ENCODE data around the gene COPZ1. TPM values are rescaled to one million over a fixed set of nuclear protein-coding genes. Genes with fewer than 3 reads are reported as not detected.

COPZ1 gene
- total and polyA plus RNA-seq, 9 of the 15 experiments (the other 6 are each of a cell fraction or from before 2014, with no cell fraction given): 137 to 487 (median 233) TPM

- Histone ChIP-seq H2AFZ (ENCODE audit: low read depth, low read length) (peak overlapping the region; percentile 55; the same call in 1 of the 2 replicates), H3K4me1 (replicated peaks in 1 of 2; ENCODE audit: control insufficient read depth in 2 of 2, insufficient read depth in 2 of 2, low read length in 2 of 2) (peaks cover 43 to 49% of the 10 kb centered on the region in 2 experiments)
- CTCF ChIA-PET (ENCODE audit: low intra/inter-chr PET ratio): no interaction called here
- TF ChIP-seq FIP1L1 (IDR thresholded peaks at IDR 0.05; ENCODE audit: low read depth, low read length, poor library complexity, severe bottlenecking): no peak
- TF ChIP-seq ARNT (IDR thresholded peaks at IDR 0.05): no peak
- TF ChIP-seq ZNF395 (CRISPR knock-in tag; IDR thresholded peaks at IDR 0.05): no peak
- TF ChIP-seq MTA1 (IDR thresholded peaks at IDR 0.05; ENCODE audit: borderline replicate concordance): peak; percentile 44; the same call in 1 of the 2 replicates
- TF ChIP-seq YY1 (IDR thresholded peaks at IDR 0.05; ENCODE audit: borderline replicate concordance in 1 of 3, control insufficient read depth in 1 of 3, extremely low read depth in 1 of 3, insufficient read depth in 3 of 3, insufficient read length in 1 of 3, insufficient replicate concordance in 2 of 3, low read depth in 1 of 3, low read length in 2 of 3): peak in 1 of 3 experiments; percentile 11
- TF ChIP-seq, protein P1, sequence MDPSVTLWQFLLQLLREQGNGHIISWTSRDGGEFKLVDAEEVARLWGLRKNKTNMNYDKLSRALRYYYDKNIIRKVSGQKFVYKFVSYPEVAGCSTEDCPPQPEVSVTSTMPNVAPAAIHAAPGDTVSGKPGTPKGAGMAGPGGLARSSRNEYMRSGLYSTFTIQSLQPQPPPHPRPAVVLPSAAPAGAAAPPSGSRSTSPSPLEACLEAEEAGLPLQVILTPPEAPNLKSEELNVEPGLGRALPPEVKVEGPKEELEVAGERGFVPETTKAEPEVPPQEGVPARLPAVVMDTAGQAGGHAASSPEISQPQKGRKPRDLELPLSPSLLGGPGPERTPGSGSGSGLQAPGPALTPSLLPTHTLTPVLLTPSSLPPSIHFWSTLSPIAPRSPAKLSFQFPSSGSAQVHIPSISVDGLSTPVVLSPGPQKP (CRISPR knock-in tag; IDR thresholded peaks at IDR 0.05): no peak
- TF ChIP-seq ELF2 (CRISPR knock-in tag; IDR thresholded peaks at IDR 0.05): no peak
- no peak for TF ChIP-seq KLF10 (CRISPR knock-in tag; IDR thresholded peaks at IDR 0.05)
- TF ChIP-seq POU5F1 (IDR thresholded peaks at IDR 0.05; ENCODE audit: borderline replicate concordance, low read depth, low read length, partially characterized antibody): no peak
- no peak for TF ChIP-seq THRA (IDR thresholded peaks at IDR 0.05)
- TF ChIP-seq CEBPG (CRISPR knock-in tag; IDR thresholded peaks at IDR 0.05): peak; percentile 69
- peak; percentile 35 to 69; a peak in 3 of 4 replicates for TF ChIP-seq CEBPG (tag; conservative IDR thresholded peaks at IDR 0.05 in 1 of 2, IDR thresholded peaks at IDR 0.05 in 1 of 2)
- 0 out of 2 replicates have a peak, but pooled peaks have one; percentile 19 for TF ChIP-seq CHD2 (IDR thresholded peaks at IDR 0.05; ENCODE audit: low read depth, low read length)
- TF ChIP-seq NFRKB (IDR thresholded peaks at IDR 0.05; ENCODE audit: low read depth): no peak; the same call in 1 of the 2 replicates
- TF ChIP-seq, protein P2, sequence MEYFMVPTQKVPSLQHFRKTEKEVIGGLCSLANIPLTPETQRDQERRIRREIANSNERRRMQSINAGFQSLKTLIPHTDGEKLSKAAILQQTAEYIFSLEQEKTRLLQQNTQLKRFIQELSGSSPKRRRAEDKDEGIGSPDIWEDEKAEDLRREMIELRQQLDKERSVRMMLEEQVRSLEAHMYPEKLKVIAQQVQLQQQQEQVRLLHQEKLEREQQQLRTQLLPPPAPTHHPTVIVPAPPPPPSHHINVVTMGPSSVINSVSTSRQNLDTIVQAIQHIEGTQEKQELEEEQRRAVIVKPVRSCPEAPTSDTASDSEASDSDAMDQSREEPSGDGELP (CRISPR knock-in tag; IDR thresholded peaks at IDR 0.05; ENCODE audit: borderline replicate concordance): peak; percentile 76
Observed at GRCh38 chr12:54306925-54307741, 17.8 kb upstream of the COPZ1 start.

More at GRCh38 chr12:54306925-54307741, 17.8 kb upstream of the COPZ1 start:
- H4K20me1 ChIP-seq (replicated peaks; ENCODE audit: control insufficient read depth, insufficient read depth, low read length): no peaks in the 10 kb centered on the region
- no peaks in the 10 kb centered on the region for H3K9me1 ChIP-seq (ENCODE audit: control insufficient read depth, insufficient read depth, low read length)
- DNase-seq (ENCODE audit: extremely low read depth in 1 of 4, low spot score in 3 of 4): peak; percentile 90 to 100 (median 92)
- BruUV-seq (replicated peaks): no TSS peak
- peak; percentile 98 for FAIRE-seq
- POLR2A ChIA-PET: interaction anchor here (0.5 to 3.4 kb wide), 17 partner anchors 9 to 84 kb away, joined by 3 to 23 read pairs (median 5); partner anchors contain the start of genes CBX5, COPZ1 and HNRNPA1
- no peaks in the 10 kb centered on the region for H3K36me3 ChIP-seq (ENCODE audit: control insufficient read depth, insufficient read depth, low read length)
- H3K4me3 ChIP-seq: no peak overlapping the region
- H3K27me3 ChIP-seq (ENCODE audit: control insufficient read depth in 2 of 2, insufficient read depth in 2 of 2, low read length in 2 of 2): no peaks in the 10 kb centered on the region
- peak; percentile 83 for ATAC-seq
- intact Hi-C loops (cut with micrococcal nuclease) (loop anchor here (1.0 to 2.0 kb wide), 2 partner anchors 12 to 18 kb away; partner anchors contain the start of gene COPZ1), in situ Hi-C loops (cut with MboI) (no loop called here)
- peaks cover 40% of the 10 kb centered on the region for H3K79me2 ChIP-seq (ENCODE audit: control insufficient read depth, insufficient read depth, low read length)
- H3K4me2 ChIP-seq (ENCODE audit: insufficient read depth, low read length): peak overlapping the region; percentile 71
- H3K27ac ChIP-seq (ENCODE audit: extremely low read depth, low read depth, low read length): peak overlapping the region; percentile 54
- H3K9me3 ChIP-seq (replicated peaks; ENCODE audit: control insufficient read depth, insufficient read depth, low read depth, low read length): no peaks in the 10 kb centered on the region
- H3K9ac ChIP-seq (ENCODE audit: insufficient read depth in 1 of 2, low read depth in 2 of 2, low read length in 2 of 2): peak overlapping the region; percentile 9 to 57; a peak in 1 of 4 replicates
- WGBS (ENCODE audit: insufficient coverage, low coverage, missing lambda C conversion rate): 11% methylated on average over 8 of the region's 8 CpGs
